Parathyroid adenoma (tissue), 2 donors: Measurements from ENCODE around the gene KDM4B.

ENCODE experiments used
- H2AFZ ChIP-seq: fragments of 300-600 bp; sonication (generic); one replicate; pipeline ENCODE4 v1.7.0; 2017; ENCODE audit warnings: antibody characterized with exemption, mild to moderate bottlenecking
- H3K27ac ChIP-seq: fragments of 300-600 bp; sonication (generic); one replicate; pipeline ENCODE4 v1.7.0; 2017
- H3K27me3 ChIP-seq: fragments of 300-600 bp; sonication (generic); one replicate; pipeline ENCODE4 v1.7.0; 2017; ENCODE audit warnings: low read length; ENCODE audit not compliant: control insufficient read depth, insufficient read depth
- H3K36me3 ChIP-seq: fragments of 300-600 bp; sonication (generic); one replicate; pipeline ENCODE4 v1.7.0; 2017; ENCODE audit warnings: low read length; ENCODE audit not compliant: control insufficient read depth, insufficient read depth
- H3K4me1 ChIP-seq: fragments of 300-600 bp; sonication (generic); one replicate; pipeline ENCODE4 v1.7.0; 2017; ENCODE audit warnings: control low read depth
- H3K4me2 ChIP-seq: fragments of 300-600 bp; sonication (generic); one replicate; pipeline ENCODE4 v1.7.0; 2017; ENCODE audit warnings: low read length
- H3K4me3 ChIP-seq: fragments of 300-600 bp; sonication (generic); one replicate; pipeline ENCODE4 v1.7.0; 2017; ENCODE audit warnings: low read depth, low read length
- H3K79me2 ChIP-seq: fragments of 300-600 bp; sonication (generic); one replicate; pipeline ENCODE4 v1.7.0; 2017; ENCODE audit warnings: control low read depth
- H3K9ac ChIP-seq: fragments of 300-600 bp; sonication (generic); one replicate; pipeline ENCODE4 v1.7.0; 2017; ENCODE audit warnings: mild to moderate bottlenecking
- H3K9me3 ChIP-seq: fragments of 300-600 bp; sonication (generic); one replicate; pipeline ENCODE4 v1.7.0; 2017; ENCODE audit warnings: low read length; ENCODE audit not compliant: control insufficient read depth
- TF ChIP-seq, protein P1 (sequence below): fragments of 300-600 bp; sonication (generic); IDR thresholded peaks from one replicate; pipeline ENCODE4 v1.7.0; 2017; ENCODE audit warnings: antibody characterized with exemption, mild to moderate bottlenecking
- donor health status: primary hyperparathyroidism.

KDM4B gene

DNA sequence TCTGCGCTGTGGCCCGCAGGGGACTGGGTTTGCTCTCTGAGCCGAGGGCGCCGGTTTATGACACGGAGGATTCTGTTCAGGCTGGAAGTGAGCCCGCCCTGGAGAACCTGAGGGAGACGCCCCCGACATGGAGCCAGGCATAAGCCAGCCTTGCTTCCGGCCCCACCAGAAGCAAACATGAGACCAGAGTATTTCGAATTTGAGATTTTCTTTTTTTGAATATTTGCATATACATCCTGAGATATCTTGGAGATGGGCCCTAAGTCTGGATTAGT lies 72.9 kb downstream of the KDM4B start:
- Histone ChIP-seq H3K4me2 (no peak overlapping the region), H3K4me1 (peaks cover 8% of the 10 kb centered on the region)

DNA sequence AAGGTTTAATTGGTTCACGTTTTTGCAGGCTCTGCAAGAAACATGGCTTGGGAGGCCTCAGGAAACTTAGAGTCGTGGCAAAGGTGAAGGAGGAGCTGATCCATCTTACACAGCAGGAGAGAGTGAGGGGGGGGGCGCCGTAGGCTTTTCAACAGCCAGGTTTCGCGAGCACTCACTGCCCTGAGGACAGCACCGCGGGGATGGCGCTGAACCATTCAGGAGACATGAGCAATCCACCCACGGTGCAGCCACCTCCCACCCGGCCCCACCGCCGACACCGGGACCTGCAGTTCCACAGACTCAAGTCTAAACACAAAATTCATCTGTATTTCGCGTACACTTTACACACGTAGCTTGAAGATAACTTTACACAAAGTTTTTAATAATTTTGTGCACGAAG lies 73.6 kb downstream of the KDM4B start:
- no peak overlapping the region for H3K4me3 ChIP-seq
- H2AFZ ChIP-seq, result no peak overlapping the region
- peaks cover 25% of the 10 kb centered on the region for H3K79me2 ChIP-seq
- no peaks in the 10 kb centered on the region for H3K27me3 ChIP-seq
- H3K9ac ChIP-seq, result no peak overlapping the region
- no peak overlapping the region for H3K4me2 ChIP-seq
- H3K9me3 ChIP-seq, result no peaks in the 10 kb centered on the region
- TF ChIP-seq, protein P1, sequence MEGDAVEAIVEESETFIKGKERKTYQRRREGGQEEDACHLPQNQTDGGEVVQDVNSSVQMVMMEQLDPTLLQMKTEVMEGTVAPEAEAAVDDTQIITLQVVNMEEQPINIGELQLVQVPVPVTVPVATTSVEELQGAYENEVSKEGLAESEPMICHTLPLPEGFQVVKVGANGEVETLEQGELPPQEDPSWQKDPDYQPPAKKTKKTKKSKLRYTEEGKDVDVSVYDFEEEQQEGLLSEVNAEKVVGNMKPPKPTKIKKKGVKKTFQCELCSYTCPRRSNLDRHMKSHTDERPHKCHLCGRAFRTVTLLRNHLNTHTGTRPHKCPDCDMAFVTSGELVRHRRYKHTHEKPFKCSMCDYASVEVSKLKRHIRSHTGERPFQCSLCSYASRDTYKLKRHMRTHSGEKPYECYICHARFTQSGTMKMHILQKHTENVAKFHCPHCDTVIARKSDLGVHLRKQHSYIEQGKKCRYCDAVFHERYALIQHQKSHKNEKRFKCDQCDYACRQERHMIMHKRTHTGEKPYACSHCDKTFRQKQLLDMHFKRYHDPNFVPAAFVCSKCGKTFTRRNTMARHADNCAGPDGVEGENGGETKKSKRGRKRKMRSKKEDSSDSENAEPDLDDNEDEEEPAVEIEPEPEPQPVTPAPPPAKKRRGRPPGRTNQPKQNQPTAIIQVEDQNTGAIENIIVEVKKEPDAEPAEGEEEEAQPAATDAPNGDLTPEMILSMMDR, result no peak
- peaks cover 9% of the 10 kb centered on the region for H3K4me1 ChIP-seq
- no peak overlapping the region for H3K27ac ChIP-seq
- no peaks in the 10 kb centered on the region for H3K36me3 ChIP-seq

More for the DNA sequence above, 72.9 kb downstream of the KDM4B start:
- no peaks in the 10 kb centered on the region for H3K9me3 ChIP-seq
- no peaks in the 10 kb centered on the region for H3K27me3 ChIP-seq
- no peak overlapping the region for H2AFZ ChIP-seq
- no peak overlapping the region for H3K4me3 ChIP-seq
- no peak overlapping the region for H3K9ac ChIP-seq
- TF ChIP-seq, protein P1, result no peak
- H3K36me3 ChIP-seq, result no peaks in the 10 kb centered on the region
- H3K79me2 ChIP-seq, result peaks cover 18% of the 10 kb centered on the region
- H3K27ac ChIP-seq, result no peak overlapping the region

DNA sequence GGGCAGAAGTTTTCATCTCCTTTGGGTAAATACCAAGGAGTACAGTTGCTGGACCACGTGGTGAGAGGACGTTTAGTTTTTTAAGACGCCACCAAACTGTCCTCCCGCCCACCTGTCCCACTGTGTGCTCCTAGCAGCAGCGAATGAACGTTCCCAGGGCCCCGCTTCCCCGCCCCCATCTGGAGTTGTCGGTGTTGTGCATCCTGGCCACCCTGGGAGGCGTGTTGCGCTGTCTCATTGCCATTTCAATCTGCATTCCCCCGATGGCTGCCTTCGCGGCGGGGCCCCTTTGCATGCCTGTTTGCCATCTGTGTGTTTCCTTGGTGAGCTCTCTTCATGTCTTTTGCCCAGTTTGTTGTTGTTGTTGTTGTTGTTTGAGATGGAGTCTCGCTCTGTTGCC lies 76.1 kb downstream of the KDM4B start:
- Histone ChIP-seq H2AFZ (no peak overlapping the region), H3K9me3 (no peaks in the 10 kb centered on the region), H3K4me3 (no peak overlapping the region), H3K79me2 (peaks cover 38% of the 10 kb centered on the region), H3K4me2 (no peak overlapping the region), H3K9ac (no peak overlapping the region), H3K27me3 (no peaks in the 10 kb centered on the region), H3K36me3 (no peaks in the 10 kb centered on the region), H3K4me1 (peaks cover 9% of the 10 kb centered on the region), H3K27ac (no peak overlapping the region)
- TF ChIP-seq, protein P1, result no peak

DNA sequence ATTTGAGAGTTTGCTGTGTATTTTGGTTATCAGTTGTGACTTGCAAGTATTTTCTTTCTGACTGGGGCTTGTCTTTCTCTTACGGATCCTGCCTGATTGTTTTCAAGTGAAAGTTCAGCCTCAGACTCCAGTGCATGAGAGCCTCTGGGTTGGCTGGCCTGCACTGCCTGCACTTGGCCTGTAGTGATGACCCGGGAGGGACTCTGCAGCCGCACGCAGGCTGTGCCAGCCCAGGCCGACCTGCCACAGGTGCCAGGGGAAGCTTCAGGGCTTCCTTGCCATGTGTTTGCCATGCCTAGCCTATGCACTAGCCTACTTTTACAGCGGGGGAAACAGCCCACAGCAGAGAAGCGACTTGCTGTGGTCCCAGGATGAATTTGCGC lies 77.0 kb downstream of the KDM4B start:
- Histone ChIP-seq H3K4me2 (no peak overlapping the region), H3K36me3 (no peaks in the 10 kb centered on the region), H3K4me1 (peaks cover 9% of the 10 kb centered on the region), H3K9ac (no peak overlapping the region), H2AFZ (no peak overlapping the region), H3K4me3 (no peak overlapping the region), H3K27ac (no peak overlapping the region), H3K27me3 (no peaks in the 10 kb centered on the region), H3K9me3 (no peaks in the 10 kb centered on the region), H3K79me2 (peaks cover 44% of the 10 kb centered on the region)
- TF ChIP-seq, protein P1, result no peak

DNA sequence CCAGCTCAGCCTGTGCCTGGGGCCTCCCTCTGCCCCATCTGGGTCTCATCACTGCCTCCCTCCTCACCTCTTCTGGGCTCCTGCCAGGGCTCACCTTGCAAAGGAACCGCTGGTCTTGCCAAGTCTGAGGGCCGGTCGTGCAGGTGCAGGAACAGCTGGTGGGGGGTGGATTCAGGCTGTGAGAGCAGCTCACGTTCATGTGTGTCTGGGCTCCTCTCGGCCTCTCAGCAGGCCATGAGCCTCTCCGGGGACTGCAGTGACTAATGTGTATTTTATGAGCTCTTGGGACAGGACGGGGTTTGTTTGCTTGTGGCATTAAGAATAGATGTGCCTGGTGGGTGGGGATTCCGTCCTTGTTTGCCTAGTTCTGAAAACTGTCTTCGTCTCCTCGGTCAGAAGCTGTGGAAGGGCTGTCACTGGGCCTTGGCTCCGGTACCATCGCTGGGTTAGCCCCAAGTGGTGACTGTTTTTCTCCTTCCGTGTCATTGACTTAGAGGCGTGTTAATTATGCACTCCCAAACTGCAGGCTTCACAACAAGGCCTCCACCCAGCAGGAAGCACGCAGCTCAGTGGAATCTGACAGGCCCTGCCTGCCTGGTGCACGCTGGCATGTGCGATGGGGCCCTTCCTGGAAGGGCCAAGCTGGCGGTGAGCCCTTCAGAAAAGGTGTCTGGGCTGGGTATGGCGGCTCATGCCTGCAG lies 77.6 kb downstream of the KDM4B start:
- no peaks in the 10 kb centered on the region for H3K9me3 ChIP-seq
- no peak overlapping the region for H3K4me3 ChIP-seq
- H3K79me2 ChIP-seq, result peaks cover 47% of the 10 kb centered on the region
- H3K9ac ChIP-seq, result no peak overlapping the region
- H3K27ac ChIP-seq, result no peak overlapping the region
- TF ChIP-seq, protein P1, result no peak
- no peaks in the 10 kb centered on the region for H3K27me3 ChIP-seq
- no peak overlapping the region for H2AFZ ChIP-seq
- H3K36me3 ChIP-seq, result no peaks in the 10 kb centered on the region
- no peak overlapping the region for H3K4me2 ChIP-seq
- H3K4me1 ChIP-seq, result peaks cover 9% of the 10 kb centered on the region
